Smooth muscle cell (in vitro differentiated cells): ENCODE data around the gene NHLRC3. TPM values are rescaled to one million over a fixed set of nuclear protein-coding genes. Genes with fewer than 3 reads are reported as not detected.

Source experiments
- DNase-seq: peaks from one replicate; lab custom pipeline; 2025; ENCODE audit not compliant: unreplicated experiment; lab: John Stamatoyannopoulos, UW
- H2AFZ ChIP-seq: fragments of 200-600 bp; sonication (generic); 2 replicates; pipeline ENCODE4 v1.6.0; 2016; ENCODE audit warnings: antibody characterized with exemption, low read depth, mild to moderate bottlenecking
- H3F3A ChIP-seq: fragments of 200-600 bp; sonication (generic); 2 replicates; pipeline ENCODE4 v1.6.0; 2017; ENCODE audit warnings: antibody characterized with exemption, low read depth
- H3K27ac ChIP-seq: fragments of 200-600 bp; sonication (generic); 2 replicates; pipeline ENCODE4 v1.5.1; 2016; ENCODE audit warnings: low read depth, mild to moderate bottlenecking
- H3K27me3 ChIP-seq: fragments of 200-600 bp; sonication (generic); 2 replicates; pipeline ENCODE4 v1.6.1; 2016; ENCODE audit warnings: low read depth, mild to moderate bottlenecking
- H3K36me3 ChIP-seq: fragments of 200-600 bp; sonication (generic); 2 replicates; pipeline ENCODE4 v1.5.1; 2016; ENCODE audit warnings: low read depth
- H3K4me1 ChIP-seq: fragments of 200-600 bp; sonication (generic); 2 replicates; pipeline ENCODE4 v1.5.1; 2016; ENCODE audit warnings: low read depth
- H3K4me2 ChIP-seq: fragments of 200-600 bp; sonication (generic); 2 replicates; pipeline ENCODE4 v1.6.0; 2016; ENCODE audit warnings: mild to moderate bottlenecking
- H3K4me3 ChIP-seq: fragments of 200-600 bp; sonication (generic); 2 replicates; pipeline ENCODE4 v1.5.1; 2016; ENCODE audit warnings: mild to moderate bottlenecking
- H3K79me2 ChIP-seq: fragments of 200-600 bp; sonication (generic); 2 replicates; pipeline ENCODE4 v1.6.0; 2016; ENCODE audit warnings: low read depth, mild to moderate bottlenecking
- H3K9ac ChIP-seq: fragments of 200-600 bp; sonication (generic); 2 replicates; pipeline ENCODE4 v1.6.0; 2016; ENCODE audit warnings: low read depth
- H3K9me3 ChIP-seq: fragments of 200-600 bp; sonication (generic); replicated peaks from 2 replicates; pipeline ENCODE4 v1.5.1; 2016; ENCODE audit warnings: low read depth
- H4K20me1 ChIP-seq: fragments of 200-600 bp; sonication (generic); 2 replicates; pipeline ENCODE4 v1.6.0; 2016; ENCODE audit warnings: low read depth
- WGBS: methylation state at CpG from one replicate; pipeline ENCODE4 v1.1.7; 2016; ENCODE audit warnings: low lambda C conversion rate; 5-methylcytosine and 5-hydroxymethylcytosine counted together
- polyA plus RNA-seq: library from polyadenylated mRNA; unstranded; fragments of >200 nt; fragmentation: Nextera tagmentation; extraction: Ambion mirVana; gene quantifications from 2 replicates; pipeline ENCODE4 v1.2.1, GENCODE V29; 2016
- total RNA-seq: library from RNA; depleted of rRNA; stranded (reverse); fragments of >200 nt; gene quantifications from 2 replicates; pipeline ENCODE4 v1.2.3, GENCODE V29; 2014
- TF ChIP-seq, protein P1 (sequence below): fragments of 200-600 bp; sonication (generic); IDR thresholded peaks from 2 replicates; pipeline ENCODE4 v1.5.1; 2017; ENCODE audit warnings: borderline replicate concordance, mild to moderate bottlenecking, antibody characterized with exemption; ENCODE audit not compliant: insufficient read depth, poor library complexity, severe bottlenecking

NHLRC3 gene
- total and polyA plus RNA-seq, 2 experiments from 2014 or later: 6.2 to 11.5 TPM

- TF ChIP-seq, protein P1, sequence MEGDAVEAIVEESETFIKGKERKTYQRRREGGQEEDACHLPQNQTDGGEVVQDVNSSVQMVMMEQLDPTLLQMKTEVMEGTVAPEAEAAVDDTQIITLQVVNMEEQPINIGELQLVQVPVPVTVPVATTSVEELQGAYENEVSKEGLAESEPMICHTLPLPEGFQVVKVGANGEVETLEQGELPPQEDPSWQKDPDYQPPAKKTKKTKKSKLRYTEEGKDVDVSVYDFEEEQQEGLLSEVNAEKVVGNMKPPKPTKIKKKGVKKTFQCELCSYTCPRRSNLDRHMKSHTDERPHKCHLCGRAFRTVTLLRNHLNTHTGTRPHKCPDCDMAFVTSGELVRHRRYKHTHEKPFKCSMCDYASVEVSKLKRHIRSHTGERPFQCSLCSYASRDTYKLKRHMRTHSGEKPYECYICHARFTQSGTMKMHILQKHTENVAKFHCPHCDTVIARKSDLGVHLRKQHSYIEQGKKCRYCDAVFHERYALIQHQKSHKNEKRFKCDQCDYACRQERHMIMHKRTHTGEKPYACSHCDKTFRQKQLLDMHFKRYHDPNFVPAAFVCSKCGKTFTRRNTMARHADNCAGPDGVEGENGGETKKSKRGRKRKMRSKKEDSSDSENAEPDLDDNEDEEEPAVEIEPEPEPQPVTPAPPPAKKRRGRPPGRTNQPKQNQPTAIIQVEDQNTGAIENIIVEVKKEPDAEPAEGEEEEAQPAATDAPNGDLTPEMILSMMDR: no peak
Measured at GRCh38 chr13:39091586-39091985, 53.3 kb downstream of the NHLRC3 start.

DNA sequence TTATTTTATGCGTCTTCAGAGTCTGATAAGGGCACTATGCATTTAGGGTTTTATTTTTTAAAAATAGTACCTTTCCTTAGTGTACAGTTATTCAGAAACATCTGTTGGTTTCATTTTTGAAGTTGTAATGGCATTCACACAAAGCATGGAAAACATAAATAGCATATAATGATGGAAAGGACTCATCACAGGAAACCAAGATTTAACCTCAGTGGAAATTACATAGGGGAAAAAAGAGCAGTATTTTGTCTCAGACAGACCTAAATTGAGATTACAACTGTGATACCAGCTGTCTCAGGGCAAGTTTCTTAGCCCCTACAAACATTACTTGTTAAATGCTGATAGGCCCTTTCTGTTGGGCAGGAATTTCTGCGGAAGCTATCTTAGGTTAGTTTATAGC, 57.2 kb downstream of the NHLRC3 start:
- no peaks in the 10 kb centered on the region for H3K36me3 ChIP-seq
- no peak overlapping the region for H3K4me3 ChIP-seq
- H3K4me2 ChIP-seq: no peak overlapping the region
- no peak overlapping the region for H3K9ac ChIP-seq
- WGBS: 95% methylated on average over 2 of the region's 2 CpGs
- TF ChIP-seq, protein P1: no peak
- no peaks in the 10 kb centered on the region for H4K20me1 ChIP-seq
- H3F3A ChIP-seq: no peaks in the 10 kb centered on the region
- H3K27me3 ChIP-seq: no peaks in the 10 kb centered on the region
- H2AFZ ChIP-seq: no peak overlapping the region
- no peaks in the 10 kb centered on the region for H3K9me3 ChIP-seq
- DNase-seq: no peak
- no peaks in the 10 kb centered on the region for H3K79me2 ChIP-seq
- H3K27ac ChIP-seq: no peak overlapping the region
- no peaks in the 10 kb centered on the region for H3K4me1 ChIP-seq

More at GRCh38 chr13:39091586-39091985, 53.3 kb downstream of the NHLRC3 start:
- Histone ChIP-seq H3K4me1 (no peaks in the 10 kb centered on the region), H3F3A (no peaks in the 10 kb centered on the region), H3K9me3 (no peaks in the 10 kb centered on the region), H3K9ac (no peak overlapping the region), H3K27ac (no peak overlapping the region), H4K20me1 (no peaks in the 10 kb centered on the region), H3K4me2 (no peak overlapping the region), H3K79me2 (no peaks in the 10 kb centered on the region), H3K36me3 (no peaks in the 10 kb centered on the region), H2AFZ (no peak overlapping the region), H3K27me3 (no peaks in the 10 kb centered on the region), H3K4me3 (no peak overlapping the region)
- no peak for DNase-seq

GRCh38 chr13:39099231-39099630, 61.0 kb downstream of the NHLRC3 start:
- Histone ChIP-seq H3K27me3 (no peaks in the 10 kb centered on the region), H3K27ac (no peak overlapping the region), H3K79me2 (no peaks in the 10 kb centered on the region), H3K4me2 (no peak overlapping the region), H3K4me1 (no peaks in the 10 kb centered on the region), H3K9ac (no peak overlapping the region), H3F3A (no peaks in the 10 kb centered on the region), H4K20me1 (no peaks in the 10 kb centered on the region), H2AFZ (no peak overlapping the region), H3K36me3 (no peaks in the 10 kb centered on the region), H3K4me3 (no peak overlapping the region), H3K9me3 (no peaks in the 10 kb centered on the region)
- no peak for DNase-seq
- TF ChIP-seq, protein P1: no peak

Other genes starting within 250 kb of the NHLRC3 start
- not detected in 2 replicates for gene STOML3, start 47.6 kb upstream of the NHLRC3 start, total RNA-seq
- not detected in 2 replicates for gene STOML3, start 47.6 kb upstream of the NHLRC3 start, polyA plus RNA-seq
- 9.7 and 11.2 TPM in 2 replicates for gene PROSER1, start 367 bp upstream of the NHLRC3 start, total RNA-seq
- 7.6 and 8.6 TPM in 2 replicates for gene PROSER1, start 367 bp upstream of the NHLRC3 start, polyA plus RNA-seq